ENCODE measurements around the gene RYR1.

- TF ChIP-seq, protein P1, sequence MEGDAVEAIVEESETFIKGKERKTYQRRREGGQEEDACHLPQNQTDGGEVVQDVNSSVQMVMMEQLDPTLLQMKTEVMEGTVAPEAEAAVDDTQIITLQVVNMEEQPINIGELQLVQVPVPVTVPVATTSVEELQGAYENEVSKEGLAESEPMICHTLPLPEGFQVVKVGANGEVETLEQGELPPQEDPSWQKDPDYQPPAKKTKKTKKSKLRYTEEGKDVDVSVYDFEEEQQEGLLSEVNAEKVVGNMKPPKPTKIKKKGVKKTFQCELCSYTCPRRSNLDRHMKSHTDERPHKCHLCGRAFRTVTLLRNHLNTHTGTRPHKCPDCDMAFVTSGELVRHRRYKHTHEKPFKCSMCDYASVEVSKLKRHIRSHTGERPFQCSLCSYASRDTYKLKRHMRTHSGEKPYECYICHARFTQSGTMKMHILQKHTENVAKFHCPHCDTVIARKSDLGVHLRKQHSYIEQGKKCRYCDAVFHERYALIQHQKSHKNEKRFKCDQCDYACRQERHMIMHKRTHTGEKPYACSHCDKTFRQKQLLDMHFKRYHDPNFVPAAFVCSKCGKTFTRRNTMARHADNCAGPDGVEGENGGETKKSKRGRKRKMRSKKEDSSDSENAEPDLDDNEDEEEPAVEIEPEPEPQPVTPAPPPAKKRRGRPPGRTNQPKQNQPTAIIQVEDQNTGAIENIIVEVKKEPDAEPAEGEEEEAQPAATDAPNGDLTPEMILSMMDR (IDR thresholded peaks at IDR 0.05; ENCODE audit: low read depth, low read length) = no peak
- TF ChIP-seq EZH2phosphoT487 (IDR thresholded peaks at IDR 0.05; ENCODE audit: low read depth) = no peak
These were observed 85.7 kb downstream of the RYR1 start for GRCh38 chr19:38519168-38519567.

Measured in OCI-LY3 (cell line).